Bronchial epithelial cell (primary cell): ENCODE measurements around the gene ARMH4. TPM values are rescaled to one million over a fixed set of nuclear protein-coding genes. Genes with fewer than 3 reads are reported as not detected.

Source experiments
- DNase-seq: peaks from one replicate; pipeline ENCODE4 v3.0.0-alpha.2; 2010; ENCODE audit warnings: low read depth
- FAIRE-seq: peaks from 2 replicates; lab custom pipeline; 2011; peaks lifted over from hg19 to GRCh38; lab: Jason Lieb, UNC
- H3K27me3 ChIP-seq: 2 replicates; pipeline ENCODE4 v1.5.1; 2011; ENCODE audit warnings: low read length; ENCODE audit not compliant: control insufficient read depth, insufficient read depth
- H3K36me3 ChIP-seq: 2 replicates; pipeline ENCODE4 v1.5.1; 2011; ENCODE audit warnings: low read length; ENCODE audit not compliant: control insufficient read depth, insufficient read depth
- H3K4me3 ChIP-seq: 2 replicates; pipeline ENCODE4 v1.5.1; 2011; ENCODE audit warnings: mild to moderate bottlenecking, low read depth, low read length, control low read depth
- CTCF ChIP-seq: IDR thresholded peaks from 2 replicates; pipeline ENCODE4 v1.5.1; 2011; ENCODE audit warnings: mild to moderate bottlenecking, moderate library complexity, low read length, control low read depth, inconsistent platforms; ENCODE audit not compliant: insufficient read depth, severe bottlenecking
- total RNA-seq: library from RNA; depleted of rRNA; stranded (reverse); fragments of >200 nt; gene quantifications from 2 replicates; pipeline ENCODE4 v1.2.1, GENCODE V29; 2014

Gene ARMH4
- total RNA-seq, 1 donor from 2014 or later, result under 0.01 TPM

DNA sequence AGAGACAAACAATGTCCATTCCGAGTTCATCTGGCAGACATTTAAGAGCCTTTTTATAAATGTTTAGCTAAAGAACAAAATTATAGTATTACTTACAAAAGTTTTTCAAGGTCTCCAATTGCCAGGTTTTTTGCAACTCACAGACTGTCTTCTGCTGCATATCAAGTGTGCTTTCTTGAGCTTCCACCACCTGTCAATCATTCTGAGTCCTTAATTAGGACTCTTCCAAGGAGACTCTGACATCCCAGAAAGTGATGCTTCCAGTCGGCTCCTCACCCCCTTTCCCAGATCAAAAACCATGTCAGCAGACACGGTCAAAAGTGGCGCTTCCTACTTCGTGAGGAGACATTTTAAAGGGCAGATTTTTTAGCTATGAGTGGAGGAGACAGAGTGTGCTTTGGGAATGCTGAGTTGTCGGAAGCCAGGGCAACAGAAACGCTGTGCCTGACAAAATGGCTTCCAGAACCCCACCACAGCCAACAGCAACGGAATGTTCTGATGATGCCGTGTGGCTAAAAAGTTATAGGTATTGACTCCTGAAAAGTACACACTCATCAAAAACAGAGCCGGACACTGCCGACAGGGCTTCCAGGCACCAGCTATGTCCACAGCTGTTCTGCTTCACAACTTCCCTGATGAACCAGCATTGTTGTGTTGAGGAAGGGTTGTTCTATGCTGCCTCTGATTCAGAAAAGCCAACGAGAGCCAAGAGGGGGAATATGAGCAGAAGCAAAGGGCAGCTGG, 170.0 kb downstream of the ARMH4 start:
- DNase-seq (no peak), FAIRE-seq (no peak)
- no peaks in the 10 kb centered on the region for H3K36me3 ChIP-seq
- H3K4me3 ChIP-seq, result no peak overlapping the region
- TF ChIP-seq CTCF, result no peak
- H3K27me3 ChIP-seq, result no peaks in the 10 kb centered on the region

DNA sequence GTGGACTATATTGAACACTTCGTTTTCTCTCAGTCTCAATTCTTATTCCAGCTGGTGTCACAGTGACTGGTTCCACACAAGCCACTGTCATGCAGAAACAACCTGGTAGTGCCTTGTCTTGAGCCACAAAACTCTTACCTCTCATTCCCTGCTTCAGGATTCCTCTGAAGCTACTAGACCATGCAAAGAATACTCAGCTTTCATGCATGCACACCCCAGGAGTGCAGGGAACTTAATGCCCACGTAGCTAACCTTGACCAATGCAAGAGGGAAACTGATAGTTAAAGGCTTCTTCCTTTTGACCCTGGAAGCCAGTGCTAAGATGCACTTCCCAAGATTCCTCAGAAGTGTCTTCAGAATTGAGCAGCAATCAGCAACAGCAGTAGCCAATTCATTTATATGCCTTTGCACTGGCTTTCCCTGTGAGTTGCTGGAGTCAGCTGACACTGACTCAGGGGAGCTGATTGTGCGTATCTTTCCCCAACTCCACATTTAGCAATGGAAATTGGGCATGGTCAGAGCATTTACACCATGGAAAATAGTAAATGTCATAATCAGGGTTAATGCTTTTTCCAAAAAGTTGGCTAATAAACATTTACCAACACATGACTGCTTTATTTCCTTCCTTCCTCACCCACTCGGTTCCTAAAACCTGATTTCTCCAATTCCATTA, 172.5 kb downstream of the ARMH4 start:
- Histone ChIP-seq H3K27me3 (no peaks in the 10 kb centered on the region), H3K4me3 (no peak overlapping the region), H3K36me3 (no peaks in the 10 kb centered on the region)
- FAIRE-seq (no peak), DNase-seq (no peak)
- TF ChIP-seq CTCF, result no peak

DNA sequence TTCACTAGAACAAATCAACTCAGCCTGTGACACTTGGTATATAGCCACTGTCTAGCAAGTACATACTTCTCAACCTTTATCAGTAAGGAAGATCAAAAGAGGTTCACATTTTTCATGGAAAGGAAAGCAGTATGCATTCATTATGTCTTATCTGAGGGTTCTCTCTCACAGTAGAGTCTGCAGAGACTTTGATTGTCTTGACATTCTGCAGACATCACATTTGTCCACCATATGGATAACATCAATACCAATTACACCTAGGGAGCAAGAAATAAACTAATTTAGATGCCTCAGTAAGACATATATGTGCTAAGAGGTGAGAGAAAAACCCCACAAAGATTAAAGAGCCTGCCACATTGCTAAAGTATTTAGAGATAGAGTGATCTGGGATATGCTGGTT, 175.3 kb downstream of the ARMH4 start:
- DNase-seq, result no peak
- no peaks in the 10 kb centered on the region for H3K36me3 ChIP-seq
- no peak for TF ChIP-seq CTCF
- H3K27me3 ChIP-seq, result no peaks in the 10 kb centered on the region
- FAIRE-seq, result no peak
- no peak overlapping the region for H3K4me3 ChIP-seq

DNA sequence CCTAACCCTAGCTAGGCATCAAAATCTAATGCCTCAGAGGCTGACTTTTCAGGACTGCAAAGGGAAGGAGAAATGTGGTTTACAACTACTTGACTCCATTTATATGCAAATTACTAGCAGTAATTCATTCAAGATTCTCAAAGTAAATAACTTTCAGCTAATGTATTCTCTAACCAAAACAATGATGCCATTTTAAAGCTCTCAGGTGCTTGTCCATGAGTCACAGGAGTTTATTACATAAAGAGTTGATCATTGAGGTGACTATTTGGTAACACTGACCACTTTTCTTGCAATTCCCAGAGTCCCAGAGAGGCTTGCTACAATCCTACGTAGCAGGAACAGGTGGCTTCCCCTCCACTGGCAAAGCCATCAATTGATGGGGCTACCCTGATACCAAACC, 177.1 kb downstream of the ARMH4 start:
- no peak for FAIRE-seq

GRCh38 chr14:57970594-57970993, 181.4 kb downstream of the ARMH4 start:
- FAIRE-seq, result no peak
- no peak for TF ChIP-seq CTCF
- no peaks in the 10 kb centered on the region for H3K27me3 ChIP-seq

More for the DNA sequence above, 177.1 kb downstream of the ARMH4 start:
- H3K4me3 ChIP-seq, result no peak overlapping the region
- no peak for TF ChIP-seq CTCF
- no peaks in the 10 kb centered on the region for H3K36me3 ChIP-seq
- peak; percentile 5 for DNase-seq
- H3K27me3 ChIP-seq, result no peaks in the 10 kb centered on the region

More at GRCh38 chr14:57970594-57970993, 181.4 kb downstream of the ARMH4 start:
- DNase-seq, result no peak
- Histone ChIP-seq H3K36me3 (no peaks in the 10 kb centered on the region), H3K4me3 (no peak overlapping the region)
